Lung (tissue), 12 donors: ENCODE measurements around the gene MND1. TPM values are rescaled to one million over a fixed set of nuclear protein-coding genes. Genes with fewer than 3 reads are reported as not detected.
A peak's percentile ranks its signal among the peaks of the same experiment; 100 is the strongest.

Source experiments
- ATAC-seq: fragments of 200-7000 bp; cut with Tn5 transposase; one replicate; pipeline ENCODE4 v1.9.1; 2020; ENCODE audit warnings: moderate number of reproducible peaks; ENCODE audit not compliant: insufficient read depth, low FRiP score
- DNase-seq, 3 donors: peaks; one replicate each; pipeline ENCODE4 v3.0.0-alpha.2; 2013 to 2017
- H3K27ac ChIP-seq, 2 donors: one replicate each; pipeline ENCODE4 v1.5.1; 2013; ENCODE audit warnings: mild to moderate bottlenecking in 2 of 2, moderate library complexity in 2 of 2, control low read depth in 1 of 2, inconsistent platforms in 1 of 2, low read depth in 1 of 2, low read length in 1 of 2
- H3K27me3 ChIP-seq, 3 donors: one replicate each; pipeline ENCODE4 v1.5.1; 2013; ENCODE audit warnings: low read length in 2 of 3; ENCODE audit not compliant: control insufficient read depth in 3 of 3, insufficient read depth in 3 of 3
- H3K36me3 ChIP-seq, 4 donors: one replicate each; pipeline ENCODE4 v1.5.1; 2013; ENCODE audit warnings: low read length in 4 of 4, mild to moderate bottlenecking in 1 of 4, moderate library complexity in 1 of 4; ENCODE audit not compliant: control insufficient read depth in 4 of 4, insufficient read depth in 4 of 4
- H3K4me1 ChIP-seq, 5 donors: one replicate each; pipeline ENCODE4 v1.5.1; 2013; ENCODE audit warnings: low read length in 5 of 5, mild to moderate bottlenecking in 2 of 5, moderate library complexity in 1 of 5; ENCODE audit not compliant: control insufficient read depth in 5 of 5, insufficient read depth in 5 of 5
- H3K4me3 ChIP-seq: one replicate; pipeline ENCODE4 v1.5.1; 2013; ENCODE audit warnings: mild to moderate bottlenecking, control low read depth, moderate library complexity
- H3K9ac ChIP-seq, 2 donors: one replicate each; pipeline ENCODE4 v1.5.1; 2013; ENCODE audit warnings: low read length in 2 of 2, control low read depth in 1 of 2; ENCODE audit not compliant: insufficient read depth in 1 of 2
- H3K9me3 ChIP-seq, 4 donors: one replicate each; pipeline ENCODE4 v1.5.1; 2013; ENCODE audit warnings: low read length in 3 of 4, mild to moderate bottlenecking in 1 of 4, moderate library complexity in 1 of 4; ENCODE audit not compliant: control insufficient read depth in 4 of 4, insufficient read depth in 3 of 4
- CTCF ChIP-seq: IDR thresholded peaks from 2 replicates; pipeline ENCODE4 v1.5.1; 2012; ENCODE audit warnings: mild to moderate bottlenecking; ENCODE audit errors: control extremely low read depth, extremely low read depth
- WGBS, 2 donors: extraction: QIAGEN DNeasy Blood & Tissue Kit; methylation state at CpG; one replicate each; pipeline ENCODE4 v1.1.7; 2013; 5-methylcytosine and 5-hydroxymethylcytosine counted together
- polyA plus RNA-seq, 2 donors: library from polyadenylated mRNA; stranded (reverse); fragments of 200-250 nt; gene quantifications; one replicate each; pipeline ENCODE4 v1.2.1, GENCODE V29; 2013
- total RNA-seq, 2 donors: library from RNA; depleted of rRNA in 1 of 2; stranded (reverse); fragments of >200 nt in 1 of 2; gene quantifications; one replicate each; pipeline ENCODE4 v1.2.1, GENCODE V29; 2014 to 2021
- donor health status: control.
- donor health status: control.
- donor health status: Bipolar disorder and iron deficiency.
- donor health status: healthy.
- donor health status: DM: yes; HTN: yes; CAD: no.

Gene MND1
- total and polyA plus RNA-seq, 4 donors = 0.80 to 4.4 (median 1.2) TPM

GRCh38 chr4:153362184-153362583 lies 17.7 kb downstream of the MND1 start:
- WGBS, 2 donors = 81 to 89% methylated on average over 3 of the region's 3 CpGs
- no peaks in the 10 kb centered on the region for H3K36me3 ChIP-seq
- no peak overlapping the region for H3K27ac ChIP-seq
- no peak overlapping the region for H3K9ac ChIP-seq
- DNase-seq = peak; percentile 61 to 90 (median 89)
- peaks cover 0 to 8% (median 0%) of the 10 kb centered on the region in 5 donors for H3K4me1 ChIP-seq
- ATAC-seq = no peak
- TF ChIP-seq CTCF = no peak
- no peaks in the 10 kb centered on the region for H3K27me3 ChIP-seq
- no peak overlapping the region for H3K4me3 ChIP-seq
- no peaks in the 10 kb centered on the region for H3K9me3 ChIP-seq

GRCh38 chr4:153364061-153364460 lies 19.6 kb downstream of the MND1 start:
- ATAC-seq = no peak
- H3K27me3 ChIP-seq = no peaks in the 10 kb centered on the region
- WGBS, 2 donors = 98% methylated on average over 4 of the region's 4 CpGs

GRCh38 chr4:153365003-153365402 lies 20.5 kb downstream of the MND1 start:
- Histone ChIP-seq H3K9me3 (no peaks in the 10 kb centered on the region), H3K9ac (no peak overlapping the region), H3K27me3 (no peaks in the 10 kb centered on the region), H3K4me1 (peaks cover 0 to 8% (median 0%) of the 10 kb centered on the region in 5 donors), H3K27ac (no peak overlapping the region), H3K36me3 (no peaks in the 10 kb centered on the region), H3K4me3 (no peak overlapping the region)
- ATAC-seq (no peak), DNase-seq (no peak)
- 90 to 91% methylated on average over 2 of the region's 2 CpGs for WGBS, 2 donors
- no peak for TF ChIP-seq CTCF

More at GRCh38 chr4:153364061-153364460, 19.6 kb downstream of the MND1 start:
- no peak for TF ChIP-seq CTCF
- Histone ChIP-seq H3K4me3 (no peak overlapping the region), H3K36me3 (no peaks in the 10 kb centered on the region), H3K9me3 (no peaks in the 10 kb centered on the region), H3K4me1 (peaks cover 0 to 8% (median 0%) of the 10 kb centered on the region in 5 donors), H3K9ac (no peak overlapping the region), H3K27ac (no peak overlapping the region)
- no peak for DNase-seq

GRCh38 chr4:153366486-153366885 lies 22.0 kb downstream of the MND1 start:
- no peak for TF ChIP-seq CTCF
- Histone ChIP-seq H3K4me3 (no peak overlapping the region), H3K36me3 (peaks cover 0 to 3% (median 0%) of the 10 kb centered on the region in 4 donors), H3K9me3 (no peaks in the 10 kb centered on the region), H3K27me3 (no peaks in the 10 kb centered on the region), H3K27ac (no peak overlapping the region), H3K9ac (no peak overlapping the region), H3K4me1 (peaks cover 0 to 8% (median 0%) of the 10 kb centered on the region in 5 donors)
- ATAC-seq = no peak
- WGBS, 2 donors = 76 to 87% methylated on average over 1 of the region's 1 CpG
- DNase-seq = no peak
